H9 (cell line): Measurements from ENCODE around the gene PI4K2A. TPM values are rescaled to one million over a fixed set of nuclear protein-coding genes. Genes with fewer than 3 reads are reported as not detected.

Source experiments
- DNase-seq: peaks from one replicate; pipeline ENCODE4 v3.0.0-alpha.2; 2017
- H2AFZ ChIP-seq: one replicate; pipeline ENCODE4 v1.6.1; 2013; ENCODE audit warnings: mild to moderate bottlenecking, low read length, control low read depth, moderate library complexity
- H2AK5ac ChIP-seq: 2 replicates; pipeline ENCODE4 v1.6.1; 2013; ENCODE audit warnings: low read length, control low read depth, mixed read lengths; ENCODE audit not compliant: insufficient read length
- H2BK120ac ChIP-seq: one replicate; pipeline ENCODE4 v1.6.1; 2013; ENCODE audit warnings: low read depth, mild to moderate bottlenecking, low read length, control low read depth, inconsistent platforms; ENCODE audit not compliant: poor library complexity, severe bottlenecking
- H2BK12ac ChIP-seq: 2 replicates; pipeline ENCODE4 v1.6.1; 2013; ENCODE audit warnings: low read length, control low read depth, mixed read lengths, low read depth; ENCODE audit not compliant: insufficient read length
- H2BK15ac ChIP-seq: 2 replicates; pipeline ENCODE4 v1.6.1; 2013; ENCODE audit warnings: low read depth, low read length, control low read depth
- H2BK20ac ChIP-seq: one replicate; pipeline ENCODE4 v1.6.1; 2013; ENCODE audit warnings: low read depth, mild to moderate bottlenecking, low read length, control low read depth, inconsistent platforms; ENCODE audit not compliant: poor library complexity, severe bottlenecking
- H2BK5ac ChIP-seq: 2 replicates; pipeline ENCODE4 v1.6.1; 2013; ENCODE audit warnings: low read length, control low read depth, mixed read lengths; ENCODE audit not compliant: insufficient read length
- H3K14ac ChIP-seq: 2 replicates; pipeline ENCODE4 v1.6.1; 2013; ENCODE audit warnings: low read length, control low read depth; ENCODE audit not compliant: insufficient read depth
- H3K18ac ChIP-seq: 2 replicates; pipeline ENCODE4 v1.6.1; 2013; ENCODE audit warnings: low read depth, mild to moderate bottlenecking, mixed read lengths, low read length, control low read depth; ENCODE audit not compliant: insufficient read length
- H3K23ac ChIP-seq: 2 replicates; pipeline ENCODE4 v1.6.1; 2013; ENCODE audit warnings: low read length, control low read depth, mixed read lengths, low read depth; ENCODE audit not compliant: insufficient read length
- H3K23me2 ChIP-seq: 2 replicates; pipeline ENCODE4 v1.6.1; 2013; ENCODE audit warnings: low read depth, mild to moderate bottlenecking, mixed read lengths, low read length, control low read depth; ENCODE audit not compliant: insufficient read length, poor library complexity, severe bottlenecking
- H3K27ac ChIP-seq: 2 replicates; pipeline ENCODE4 v1.5.1; 2013; ENCODE audit warnings: low read length, control low read depth, mixed read lengths, low read depth; ENCODE audit not compliant: insufficient read length
- H3K27me3 ChIP-seq: 2 replicates; pipeline ENCODE4 v1.6.1; 2013; ENCODE audit warnings: low read length, control low read depth, inconsistent platforms; ENCODE audit not compliant: insufficient read depth
- H3K4ac ChIP-seq: 2 replicates; pipeline ENCODE4 v1.6.1; 2013; ENCODE audit warnings: low read depth, mild to moderate bottlenecking, control low read depth, inconsistent platforms, low read length, moderate library complexity
- H3K4me1 ChIP-seq: 2 replicates; pipeline ENCODE4 v1.6.1; 2013; ENCODE audit warnings: low read length, control low read depth, inconsistent platforms; ENCODE audit not compliant: insufficient read depth
- H3K4me2 ChIP-seq: 2 replicates; pipeline ENCODE4 v1.6.1; 2013; ENCODE audit warnings: low read length, control low read depth, mixed read lengths; ENCODE audit not compliant: insufficient read length, insufficient read depth
- H3K56ac ChIP-seq: 2 replicates; pipeline ENCODE4 v1.6.1; 2013; ENCODE audit warnings: low read depth, mild to moderate bottlenecking, mixed read lengths, low read length, control low read depth; ENCODE audit not compliant: insufficient read length
- H3K79me1 ChIP-seq: 2 replicates; pipeline ENCODE4 v1.6.1; 2013; ENCODE audit warnings: low read depth, mild to moderate bottlenecking, moderate library complexity, low read length, control low read depth, inconsistent platforms; ENCODE audit not compliant: insufficient read depth, poor library complexity, severe bottlenecking
- H3K79me2 ChIP-seq: 2 replicates; pipeline ENCODE4 v1.6.1; 2013; ENCODE audit warnings: low read length, control low read depth, inconsistent platforms; ENCODE audit not compliant: insufficient read depth
- H3K9ac ChIP-seq: 2 replicates; pipeline ENCODE4 v1.6.1; 2013; ENCODE audit warnings: low read length, control low read depth, mixed read lengths; ENCODE audit not compliant: insufficient read length; ENCODE audit errors: extremely low read depth
- H3K9me3 ChIP-seq: one replicate; pipeline ENCODE4 v1.6.1; 2013; ENCODE audit warnings: low read depth, low read length, inconsistent platforms; ENCODE audit not compliant: control insufficient read depth
- H3T11ph ChIP-seq: one replicate; pipeline ENCODE4 v1.6.1; 2013; ENCODE audit warnings: mild to moderate bottlenecking, low read length, control low read depth, inconsistent platforms
- H4K20me1 ChIP-seq: one replicate; pipeline ENCODE4 v1.6.1; 2013; ENCODE audit not compliant: control insufficient read depth, insufficient read length, insufficient read depth
- H4K5ac ChIP-seq: 2 replicates; pipeline ENCODE4 v1.6.1; 2013; ENCODE audit warnings: low read depth, mild to moderate bottlenecking, mixed read lengths, low read length, control low read depth; ENCODE audit not compliant: insufficient read length
- H4K8ac ChIP-seq: replicated peaks from 2 replicates; pipeline ENCODE4 v1.6.1; 2013; ENCODE audit warnings: low read length, control low read depth, mixed read lengths, low read depth; ENCODE audit not compliant: insufficient read length
- H4K91ac ChIP-seq: 2 replicates; pipeline ENCODE4 v1.6.1; 2013; ENCODE audit warnings: low read depth, mild to moderate bottlenecking, moderate library complexity, mixed read lengths, low read length, control low read depth; ENCODE audit not compliant: insufficient read length
- H3K27ac Mint-ChIP-seq, 3 experiments: 2 replicates in 2 of 3; 3 replicates in 1 of 3; pipeline ENCODE4 v1.8.0; 2020 to 2021; ENCODE audit warnings: mixed read lengths in 3 of 3, mild to moderate bottlenecking in 1 of 3, moderate library complexity in 1 of 3
- H3K27me3 Mint-ChIP-seq: 2 replicates; pipeline ENCODE4 v1.8.0; 2021; ENCODE audit warnings: low read depth, mild to moderate bottlenecking, moderate library complexity, mixed read lengths
- H3K36me3 Mint-ChIP-seq, 3 experiments: 2 replicates in 2 of 3; 3 replicates in 1 of 3; pipeline ENCODE4 v1.8.0; 2020 to 2021; ENCODE audit warnings: low read depth in 3 of 3, mixed read lengths in 3 of 3; ENCODE audit not compliant: insufficient read depth in 1 of 3
- H3K4me1 Mint-ChIP-seq, 2 experiments: 2 replicates each; pipeline ENCODE4 v1.8.0; 2020; ENCODE audit warnings: mixed read lengths in 2 of 2
- H3K4me3 Mint-ChIP-seq, 2 experiments: 2 replicates in 1 of 2; 3 replicates in 1 of 2; pipeline ENCODE4 v1.8.0; 2020 to 2021; ENCODE audit warnings: mild to moderate bottlenecking in 2 of 2, mixed read lengths in 2 of 2, moderate library complexity in 1 of 2
- H3K9me3 Mint-ChIP-seq, 2 experiments: 2 replicates in 1 of 2; 3 replicates in 1 of 2; pipeline ENCODE4 v1.8.0; 2020; ENCODE audit warnings: mild to moderate bottlenecking in 2 of 2, mixed read lengths in 2 of 2, moderate library complexity in 1 of 2
- CTCF ChIP-seq: fragments of 200-600 bp; sonication (generic); conservative IDR thresholded peaks from 3 replicates; pipeline ENCODE4 v1.8.0; 2021; ENCODE audit warnings: antibody characterized with exemption, mild to moderate bottlenecking
- WGBS: extraction: QIAGEN DNeasy Blood & Tissue Kit; methylation state at CpG from one replicate; pipeline ENCODE4 v1.1.7; 2013; ENCODE audit warnings: missing lambda C conversion rate, low lambda C conversion rate, mixed read lengths; ENCODE audit not compliant: insufficient read length; ENCODE audit errors: extremely low coverage; 5-methylcytosine and 5-hydroxymethylcytosine counted together
- total RNA-seq: library from RNA; stranded (reverse); gene quantifications from 2 replicates; pipeline ENCODE4 v1.2.1, GENCODE V29; 2021

Gene PI4K2A
- total RNA-seq, 1 experiment from 2014 or later = 30.9 TPM

- H2BK20ac ChIP-seq = no peak overlapping the region
- H3K36me3 Mint-ChIP-seq = no peaks in the 10 kb centered on the region; a peak in 1 of 7 replicates
- peak overlapping the region; percentile 22 to 93 (median 32) for H3K27ac Mint-ChIP-seq
- no peak overlapping the region for H3K23ac ChIP-seq
- no peak overlapping the region for H3K4ac ChIP-seq
- H3T11ph ChIP-seq = no peak overlapping the region
- no peak overlapping the region for H4K8ac ChIP-seq
- peak overlapping the region; percentile 53 to 77 for H3K4me3 Mint-ChIP-seq
- H3K4me1 ChIP-seq = peaks cover 4% of the 10 kb centered on the region; the same call in 1 of the 2 replicates
- no peak overlapping the region for H2BK15ac ChIP-seq
- H3K23me2 ChIP-seq = peaks cover 10% of the 10 kb centered on the region
- H3K9me3 Mint-ChIP-seq = peaks cover 0 to 3% of the 10 kb centered on the region in 2 experiments; a peak in 2 of 5 replicates
- no peak overlapping the region for H2AK5ac ChIP-seq
- no peak for DNase-seq
- H3K27me3 Mint-ChIP-seq = peaks cover 12% of the 10 kb centered on the region
- no peak overlapping the region for H2BK5ac ChIP-seq
- H4K91ac ChIP-seq = no peak overlapping the region
- H4K20me1 ChIP-seq = no peaks in the 10 kb centered on the region
- H3K27ac ChIP-seq = no peak overlapping the region
- H2BK120ac ChIP-seq = no peak overlapping the region
- H2BK12ac ChIP-seq = no peak overlapping the region
- no peaks in the 10 kb centered on the region for H3K9me3 ChIP-seq
- no peaks in the 10 kb centered on the region; the same call in 1 of the 2 replicates for H3K27me3 ChIP-seq
- no peaks in the 10 kb centered on the region for H3K79me1 ChIP-seq
- no peak for TF ChIP-seq CTCF
- H3K56ac ChIP-seq = no peak overlapping the region
- no peak overlapping the region for H4K5ac ChIP-seq
- H3K9ac ChIP-seq = peak overlapping the region; percentile 55
- H3K79me2 ChIP-seq = no peaks in the 10 kb centered on the region
- H3K14ac ChIP-seq = peak overlapping the region; percentile 77; the same call in 1 of the 2 replicates
- no CpG with 5 or more reads among the region's 14 CpGs for WGBS
- no peak overlapping the region for H2AFZ ChIP-seq
- peaks cover 23 to 27% of the 10 kb centered on the region in 2 experiments for H3K4me1 Mint-ChIP-seq
- H3K4me2 ChIP-seq = peak overlapping the region; percentile 57
- H3K18ac ChIP-seq = peak overlapping the region; percentile 67
Measured at GRCh38 chr10:97687785-97688781, 47.6 kb downstream of the PI4K2A start.
